Measurements from ENCODE around the gene CD300A.

Gene CD300A

DNA sequence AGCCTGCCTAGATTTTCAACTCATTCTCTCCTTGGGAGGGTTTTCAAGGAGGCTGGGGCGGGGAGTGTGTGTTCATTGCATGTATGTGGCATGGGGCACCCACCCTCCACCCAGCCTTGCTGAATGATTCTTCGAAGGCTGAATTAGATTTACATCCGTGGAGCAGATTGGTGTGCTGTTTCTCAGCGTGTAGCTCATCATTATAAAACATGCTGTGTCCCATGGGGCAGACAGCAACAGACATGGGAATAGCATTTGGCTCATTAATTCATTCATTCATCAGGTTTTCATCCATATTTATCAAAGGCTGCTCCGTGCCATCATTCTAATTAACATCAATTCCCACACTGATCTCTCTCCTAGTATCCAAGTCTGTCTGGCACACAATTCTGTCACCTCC, 10.6 kb upstream of the CD300A start:
- DNase-seq: no peak

DNA sequence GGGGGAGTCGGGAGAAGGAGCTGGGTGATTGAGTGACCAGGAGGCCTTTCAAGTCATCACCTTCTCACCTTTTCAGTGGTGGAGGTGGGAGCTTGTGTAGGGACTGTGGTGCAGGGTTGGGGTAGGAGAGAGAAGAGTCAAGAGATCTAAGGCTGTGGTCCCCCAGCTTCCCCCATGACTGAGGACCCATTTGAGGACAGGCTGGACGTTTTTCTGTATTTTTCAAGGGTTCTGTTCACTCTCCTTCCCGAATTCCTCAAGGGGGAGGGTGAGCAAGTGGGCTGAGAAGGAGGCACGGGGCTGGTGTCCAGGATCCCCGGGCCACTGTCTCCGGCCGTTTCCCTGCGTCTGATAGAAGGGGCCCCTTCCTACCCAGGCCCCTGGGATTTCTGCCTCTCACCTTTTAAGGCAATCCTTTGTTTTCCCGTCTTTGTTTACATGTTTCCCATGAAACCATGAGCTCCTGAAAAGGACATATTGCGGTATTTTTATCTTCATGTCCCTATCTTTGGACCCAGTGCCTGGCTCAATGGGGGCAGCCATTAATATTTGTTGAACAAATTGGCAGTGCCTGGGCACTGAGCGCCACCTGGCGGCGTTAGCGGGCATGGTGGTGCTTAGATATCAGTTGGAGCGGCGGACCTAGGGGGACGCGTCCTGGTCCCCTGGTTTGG, 9.2 kb upstream of the CD300A start:
- peak; percentile 67 for DNase-seq

DNA sequence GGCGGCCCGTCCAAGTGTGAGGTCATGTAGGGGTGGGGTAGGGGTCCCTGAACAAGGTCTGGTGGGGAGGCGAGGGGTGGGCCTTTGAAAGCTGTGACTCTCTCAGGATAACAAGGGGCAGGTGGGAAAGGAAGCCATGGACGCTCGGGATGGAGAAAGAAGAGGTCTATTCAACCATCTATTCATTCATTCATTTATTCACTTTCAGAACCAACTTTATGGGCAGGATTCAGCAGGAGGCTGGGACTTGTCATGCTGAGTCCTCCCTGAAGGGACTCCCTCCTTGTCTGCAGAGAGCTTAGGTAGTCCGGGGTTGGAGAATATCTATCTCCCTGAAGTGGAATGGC, 8.6 kb upstream of the CD300A start:
- DNase-seq: no peak

DNA sequence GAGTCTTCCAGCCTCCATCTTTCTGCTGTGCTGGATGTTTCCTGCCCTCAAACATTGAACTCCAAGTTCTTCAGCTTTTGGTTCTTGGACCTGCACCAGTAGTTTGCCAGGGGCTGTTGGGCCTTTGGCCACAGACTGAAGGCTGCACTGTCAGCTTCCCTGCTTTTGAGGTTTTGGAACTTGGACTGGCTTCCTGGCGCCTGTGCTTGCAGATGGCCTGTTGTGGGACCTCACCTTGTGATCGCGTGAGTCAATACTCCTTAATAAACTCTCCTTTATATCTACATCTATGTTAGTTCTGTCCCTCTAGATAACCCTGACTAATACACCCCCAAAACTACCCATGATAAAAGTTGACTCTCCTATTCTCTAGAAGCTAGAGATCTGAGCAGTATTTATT, 7.6 kb upstream of the CD300A start:
- no peak for DNase-seq

DNA sequence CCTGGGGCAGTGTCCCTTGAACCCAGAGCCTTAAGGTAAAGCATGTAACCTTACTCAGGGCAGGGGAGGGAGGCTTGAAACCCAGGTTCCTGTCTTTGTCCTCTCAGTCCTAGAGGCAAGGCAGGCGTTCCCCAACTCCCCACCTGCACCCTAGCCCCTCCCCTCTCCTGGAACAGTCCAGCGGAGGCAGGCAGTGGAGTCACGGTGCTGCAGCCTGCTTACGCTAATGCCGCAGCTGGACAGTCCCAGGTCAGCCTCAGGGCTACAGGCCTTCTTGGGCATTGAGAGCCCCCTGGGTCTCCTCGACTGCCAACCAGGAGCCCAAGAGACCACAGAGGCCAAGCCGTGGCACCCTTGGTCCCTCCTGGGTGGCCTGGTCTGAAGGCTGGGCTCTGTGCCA, 6.8 kb upstream of the CD300A start:
- no peak for DNase-seq

DNA sequence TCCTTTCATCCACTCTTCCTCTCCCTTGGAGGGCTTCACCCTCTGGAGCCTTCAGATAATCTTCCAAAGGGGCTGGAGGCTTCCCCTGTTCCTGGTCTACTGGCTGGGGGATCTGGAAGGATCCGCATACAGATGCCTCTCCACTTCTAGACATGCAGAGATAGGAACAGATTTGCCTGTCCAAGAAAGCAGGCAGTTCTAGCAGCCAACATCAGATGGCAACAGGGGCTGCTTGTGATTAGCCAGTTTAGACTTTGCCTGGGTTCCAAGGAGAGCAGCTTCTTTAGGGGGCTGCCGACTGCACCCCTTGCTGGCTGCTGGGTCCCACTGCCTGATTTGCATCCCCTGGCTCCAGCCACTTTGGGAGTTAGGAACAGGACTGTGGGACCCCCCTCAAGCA, 6.2 kb upstream of the CD300A start:
- DNase-seq: no peak

DNA sequence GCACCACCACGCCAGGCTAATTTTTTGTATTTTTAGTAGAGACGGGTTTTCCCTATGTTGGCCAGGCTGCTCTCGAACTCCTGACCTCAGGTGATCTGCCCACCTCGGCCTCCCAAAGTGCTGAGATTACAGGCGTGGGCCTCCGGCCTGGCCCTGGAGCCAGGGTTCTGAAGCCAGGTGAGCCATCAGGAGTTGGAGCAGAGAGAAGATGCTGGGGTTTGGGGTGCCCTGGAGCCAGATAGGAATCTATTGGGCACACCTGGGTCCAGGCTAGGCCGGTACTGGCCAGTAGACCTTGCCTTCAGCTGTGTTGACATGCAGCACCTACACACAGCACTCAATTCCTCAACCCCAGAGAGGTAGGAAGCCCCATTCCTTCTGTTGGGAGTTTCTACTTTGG, 5.4 kb upstream of the CD300A start:
- no peak for DNase-seq

DNA sequence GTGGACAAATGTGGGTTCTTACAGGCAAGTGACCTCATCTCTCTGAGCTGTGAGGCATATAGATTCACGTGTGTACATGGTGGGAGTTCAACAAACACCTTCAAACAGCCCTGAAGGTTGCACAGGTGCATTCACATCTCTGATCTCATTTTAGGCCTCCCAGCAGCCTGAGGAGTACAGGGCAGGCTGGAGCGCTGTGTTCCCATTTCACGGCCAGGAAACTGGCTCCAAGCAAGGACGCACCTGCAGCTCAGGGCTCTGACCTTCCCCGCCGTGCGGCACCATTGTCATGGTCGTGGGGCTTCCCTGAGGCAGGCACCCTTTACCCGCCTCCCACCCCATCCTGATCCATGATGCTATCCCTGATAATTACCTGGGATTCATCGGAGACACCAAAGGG, 4.8 kb upstream of the CD300A start:
- no peak for DNase-seq

DNA sequence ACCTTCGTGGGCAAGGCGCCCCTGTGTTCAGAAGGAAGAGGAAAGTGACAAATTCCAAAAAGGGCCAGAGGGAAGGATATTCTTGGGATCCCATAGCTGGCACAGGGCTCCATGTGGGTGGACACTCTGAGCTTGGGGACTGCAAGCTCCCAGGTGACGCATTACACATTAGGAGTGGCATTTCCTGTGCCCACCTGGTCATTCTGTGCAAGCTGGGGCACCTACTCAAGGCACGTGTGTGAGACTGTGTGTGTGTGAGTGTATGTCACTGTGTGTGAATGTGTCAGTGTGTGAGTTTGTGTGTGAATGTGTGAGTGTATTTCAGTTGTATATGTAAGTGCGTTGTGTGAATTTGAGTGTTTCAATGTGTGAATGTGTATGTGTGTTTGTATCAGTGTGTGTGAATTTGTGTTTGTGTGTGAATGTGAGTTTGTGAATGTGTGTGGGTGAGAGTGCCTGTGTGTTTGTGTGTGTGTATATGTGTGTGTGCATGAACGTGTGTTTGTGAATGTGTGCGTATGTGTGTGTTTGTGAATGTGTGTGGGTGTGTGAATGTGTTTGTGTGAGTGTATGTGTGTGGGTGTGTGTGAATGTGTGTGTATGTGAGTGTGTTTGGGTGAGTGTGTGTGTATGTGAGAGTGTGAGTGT, 1.6 kb upstream of the CD300A start:
- no peak for DNase-seq

DNA sequence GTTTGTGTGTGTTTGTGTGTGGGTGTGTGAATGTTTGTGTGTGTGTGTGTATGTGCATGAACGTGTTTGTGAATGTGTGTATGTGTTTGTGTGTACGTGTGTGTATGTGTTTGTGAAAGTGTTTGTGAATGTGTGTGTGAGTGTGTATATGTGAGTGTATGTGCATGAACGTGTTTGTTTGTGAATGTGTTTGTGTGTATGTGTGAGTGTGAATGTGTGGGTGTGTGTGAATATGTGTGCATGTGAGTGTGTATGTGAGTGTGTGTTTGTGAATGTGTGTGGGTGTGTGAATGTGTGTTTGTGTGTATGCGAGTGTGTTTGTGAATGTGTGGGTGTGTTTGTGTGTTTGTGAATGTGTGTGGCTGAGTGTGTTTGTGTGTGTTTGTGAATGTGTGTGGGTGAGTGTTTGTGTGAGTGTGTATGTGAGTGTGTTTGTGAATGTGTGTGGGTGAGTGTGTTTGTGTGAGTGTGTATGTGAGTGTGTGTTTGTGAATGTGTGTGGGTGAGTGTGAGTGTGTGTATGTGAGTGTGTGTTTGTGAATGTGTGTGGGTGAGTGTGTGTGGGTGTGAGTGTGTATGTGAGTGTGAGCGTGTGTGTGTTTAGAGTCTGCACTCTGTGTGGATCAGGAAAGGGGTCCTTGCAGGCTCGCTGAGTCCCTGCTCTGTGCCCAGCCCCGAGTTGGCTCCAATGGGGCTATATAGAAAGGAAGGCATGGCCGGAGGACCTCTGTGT, 890 bp upstream of the CD300A start:
- DNase-seq: no peak

DNA sequence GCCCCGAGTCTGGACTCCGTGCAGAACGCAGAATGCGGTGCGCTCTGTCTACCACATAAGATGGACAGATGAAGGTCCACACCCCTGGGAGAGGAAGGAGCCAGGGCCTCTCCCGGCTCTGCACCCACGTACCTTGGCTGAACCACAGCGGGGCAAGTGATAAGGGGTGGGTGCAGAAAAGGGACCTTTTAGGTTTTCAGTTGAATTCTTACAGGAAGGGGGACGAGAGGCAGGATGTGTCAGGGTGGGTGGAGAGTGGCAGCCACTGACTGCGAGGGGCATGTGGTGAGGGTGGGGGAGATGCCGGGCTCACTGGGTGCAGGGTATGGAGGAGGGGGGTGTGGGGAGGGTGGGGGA, 372 bp downstream of the CD300A start:
- DNase-seq: no peak

DNA sequence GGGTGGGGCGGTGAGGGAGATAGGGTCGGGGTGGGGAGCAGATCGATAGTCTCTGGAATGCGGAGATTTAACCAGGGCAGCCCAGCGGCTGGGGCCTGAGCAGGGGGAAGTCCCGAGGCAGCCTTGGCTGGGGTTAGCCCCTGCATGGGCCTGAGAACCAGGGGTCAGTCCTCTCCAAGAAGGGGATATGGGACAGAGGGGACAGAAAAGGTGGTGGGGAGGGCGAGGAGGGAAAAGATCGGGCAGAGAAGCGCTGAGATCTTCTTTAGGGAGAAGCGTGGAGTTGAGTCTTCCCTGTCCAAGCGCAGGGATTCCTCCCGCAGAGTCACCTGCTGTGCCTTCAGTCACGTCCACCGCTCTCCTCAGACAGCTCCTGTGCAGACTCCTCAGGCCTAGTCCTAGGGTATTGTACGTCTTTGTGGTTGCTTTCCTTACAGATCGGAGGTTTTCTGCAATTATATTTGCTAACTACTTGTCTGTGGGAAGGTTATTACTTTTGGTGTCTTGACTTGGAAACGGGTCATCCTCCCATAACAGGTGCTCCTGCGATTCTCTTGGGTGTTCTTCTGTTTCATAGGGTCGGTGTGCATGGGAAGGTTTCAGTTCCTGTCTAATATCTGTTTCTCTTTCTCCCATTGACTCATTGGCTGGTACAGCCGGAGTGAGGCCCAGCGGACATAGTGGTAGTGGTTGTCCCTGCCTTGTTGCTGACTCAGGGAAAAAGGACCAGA, 952 bp downstream of the CD300A start:
- no peak for DNase-seq

DNA sequence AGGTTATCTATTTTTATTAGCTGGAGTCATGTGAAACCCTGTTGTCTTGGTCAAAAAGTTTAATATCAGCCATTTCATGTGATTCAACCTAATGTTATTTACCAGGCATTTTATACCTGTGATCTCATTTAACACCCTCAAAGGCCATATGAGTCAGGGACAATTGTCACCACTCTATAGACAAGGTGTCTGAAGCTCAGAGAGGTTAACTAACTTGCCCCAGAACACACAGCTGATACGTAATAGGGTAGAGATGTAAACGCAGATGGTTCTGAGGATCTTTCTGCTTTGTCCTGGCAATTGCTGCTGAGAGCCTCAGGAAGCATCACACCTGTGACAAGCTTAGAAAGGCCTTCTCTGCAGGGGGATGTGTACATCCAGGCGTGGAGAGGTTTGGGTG, 4.9 kb downstream of the CD300A start:
- no peak for DNase-seq

DNA sequence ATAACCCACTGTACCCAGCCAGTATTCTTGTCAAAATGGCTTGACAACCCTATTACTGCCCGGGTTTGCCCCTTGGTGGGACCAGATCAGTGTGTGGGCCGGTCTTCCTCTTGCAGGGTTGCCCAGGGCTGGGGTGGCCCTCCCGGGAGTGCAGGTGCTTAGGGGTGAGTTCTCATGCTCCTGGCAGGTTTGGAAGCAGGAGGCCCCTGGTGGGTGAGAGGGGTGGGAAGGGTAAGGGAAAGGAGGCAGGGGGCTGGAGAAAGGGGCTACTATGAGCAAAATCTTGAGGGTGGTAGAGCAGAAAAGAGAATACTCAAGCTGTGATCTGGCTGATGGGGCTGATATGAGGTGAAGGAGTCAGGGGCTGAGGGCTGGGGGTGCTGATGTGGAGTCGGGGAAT, 6.5 kb downstream of the CD300A start:
- DNase-seq: no peak

DNA sequence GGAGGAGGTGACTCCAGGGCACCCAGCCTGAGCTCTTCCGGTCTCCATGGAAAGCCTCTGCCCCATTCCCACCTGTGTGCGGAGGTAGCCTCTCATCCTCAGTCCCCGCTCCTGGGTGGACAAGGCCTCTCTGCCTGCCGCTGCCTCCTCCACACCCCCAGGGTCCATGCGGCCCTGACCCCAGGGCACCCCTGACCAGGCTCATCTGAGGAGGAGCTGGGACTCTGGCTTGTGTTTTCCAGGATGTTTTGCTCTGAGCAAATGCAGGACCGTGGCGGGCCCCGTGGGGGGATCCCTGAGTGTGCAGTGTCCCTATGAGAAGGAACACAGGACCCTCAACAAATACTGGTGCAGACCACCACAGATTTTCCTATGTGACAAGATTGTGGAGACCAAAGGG, 6.9 kb downstream of the CD300A start:
- DNase-seq: no peak

DNA sequence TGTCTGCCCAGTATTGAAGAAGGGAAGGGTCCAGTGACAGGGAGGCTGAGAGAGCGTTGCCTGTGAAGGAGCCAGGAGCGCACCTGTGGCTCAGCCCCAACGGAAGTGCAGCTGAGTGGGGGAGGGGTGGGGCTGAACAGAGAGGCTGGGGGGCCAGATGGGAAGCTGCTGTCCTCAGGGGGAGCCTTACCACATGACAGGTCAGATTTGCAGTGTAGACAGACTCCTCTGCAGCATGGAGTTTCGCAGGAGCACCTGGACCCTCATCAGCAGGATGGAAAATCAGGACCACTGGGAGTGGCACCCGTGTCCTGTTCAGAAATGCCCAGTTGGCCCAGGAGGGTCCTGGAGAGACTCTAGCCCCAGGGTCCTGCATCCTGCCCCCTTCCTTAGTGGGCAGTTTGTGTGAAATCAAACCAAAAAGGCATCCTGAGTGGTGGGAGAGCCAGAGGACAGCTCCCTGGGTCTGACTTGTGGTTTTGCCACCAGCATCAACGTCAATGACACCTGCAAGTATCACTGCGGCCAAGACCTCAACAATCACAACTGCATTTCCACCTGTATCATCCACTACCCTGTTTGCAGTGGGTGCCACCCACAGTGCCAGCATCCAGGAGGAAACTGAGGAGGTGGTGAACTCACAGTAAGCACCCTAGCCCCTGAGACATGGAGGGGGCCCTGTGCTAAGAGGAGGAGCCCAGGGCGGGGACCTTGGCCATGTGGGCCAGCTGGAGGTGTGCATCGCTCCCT, 7.8 kb downstream of the CD300A start:
- DNase-seq: no peak

DNA sequence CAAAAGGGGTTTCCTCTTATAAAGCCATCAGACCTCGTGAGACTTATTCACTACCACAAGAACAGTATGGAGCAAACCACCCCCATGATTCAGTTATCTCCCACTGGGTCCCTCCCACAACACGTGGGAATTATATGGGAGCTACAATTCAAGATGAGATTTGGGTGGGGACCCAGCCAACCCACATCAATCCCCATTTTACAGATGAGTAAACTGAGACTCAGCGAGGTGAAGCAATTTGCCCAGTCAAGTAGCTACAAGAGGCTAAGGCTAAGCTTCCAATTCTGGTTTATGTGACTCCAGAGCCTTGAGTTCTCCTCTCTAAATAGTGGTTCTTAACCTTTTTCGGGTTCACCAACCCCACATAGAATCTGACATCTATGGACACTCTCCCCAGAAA, 8.8 kb downstream of the CD300A start:
- DNase-seq: no peak

DNA sequence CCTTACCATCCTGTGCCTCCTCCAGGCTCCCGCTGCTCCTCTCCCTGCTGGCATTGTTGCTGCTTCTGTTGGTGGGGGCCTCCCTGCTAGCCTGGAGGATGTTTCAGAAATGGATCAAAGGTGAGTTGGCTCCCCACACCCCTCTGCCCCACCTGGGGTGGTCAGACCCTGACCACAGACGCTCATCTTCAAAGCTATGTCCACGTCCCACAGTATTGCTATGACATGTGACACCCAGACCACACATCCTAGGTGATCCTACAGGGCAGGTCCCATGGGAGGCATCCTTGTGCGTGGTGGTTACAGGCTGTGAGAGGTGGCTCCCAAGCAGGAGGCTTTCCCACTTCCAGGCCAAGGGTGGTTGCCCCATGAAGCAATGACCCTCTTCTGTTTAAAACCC, 11.0 kb downstream of the CD300A start:
- DNase-seq: no peak

DNA sequence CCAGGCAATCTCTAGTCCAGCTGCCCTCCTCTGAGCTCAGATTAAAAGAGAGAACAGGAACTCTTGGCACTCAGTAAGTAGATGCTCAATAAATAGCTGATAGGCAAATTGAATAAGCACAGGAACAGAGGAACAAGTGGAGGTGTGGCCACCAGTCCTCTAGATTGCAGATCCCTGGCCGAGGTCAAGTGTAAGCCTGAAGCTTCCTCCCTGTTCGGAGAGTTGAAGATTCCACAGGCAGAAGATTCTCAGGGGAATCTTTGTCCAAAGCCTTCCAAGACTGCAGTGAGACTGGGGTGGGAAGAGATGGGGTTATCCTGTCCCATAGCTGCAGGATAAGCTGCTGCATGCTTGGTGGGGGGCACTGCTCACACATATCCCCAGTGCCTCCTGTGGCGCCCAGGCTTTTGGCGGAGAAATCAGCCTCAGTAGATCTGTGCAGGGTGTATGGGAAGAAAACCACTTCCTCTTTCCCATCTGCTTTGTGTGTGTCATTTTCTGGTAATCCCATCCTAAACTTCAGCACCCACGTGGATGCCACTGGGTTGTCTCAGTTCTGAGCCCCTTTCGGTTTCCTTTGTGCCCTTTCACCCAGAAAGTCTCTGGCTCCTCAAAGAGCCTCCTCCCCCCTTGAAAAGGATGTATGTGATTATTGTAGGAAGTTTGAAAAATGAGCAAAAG, 12.1 kb downstream of the CD300A start:
- no peak for DNase-seq

DNA sequence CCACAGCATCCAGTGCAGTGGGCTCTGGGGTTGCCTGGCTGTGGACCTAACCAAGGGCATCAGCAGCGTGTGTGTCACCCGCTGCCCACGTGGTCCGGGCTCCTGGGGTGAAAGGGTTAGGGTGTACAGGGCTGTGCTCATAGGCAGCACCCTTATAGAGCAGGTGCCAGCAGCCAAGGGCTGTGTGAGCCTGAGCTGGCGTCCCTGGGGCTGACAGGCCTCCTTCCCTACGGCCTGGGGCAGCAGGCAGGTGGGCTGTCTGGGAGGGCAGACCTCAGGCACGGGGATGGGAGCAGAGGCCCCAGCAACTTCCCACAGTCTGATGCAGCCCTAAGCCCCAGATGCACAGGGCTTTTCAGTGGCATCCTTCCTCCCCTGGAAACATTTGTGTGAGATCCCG, 13.9 kb downstream of the CD300A start:
- no peak for DNase-seq

DNA sequence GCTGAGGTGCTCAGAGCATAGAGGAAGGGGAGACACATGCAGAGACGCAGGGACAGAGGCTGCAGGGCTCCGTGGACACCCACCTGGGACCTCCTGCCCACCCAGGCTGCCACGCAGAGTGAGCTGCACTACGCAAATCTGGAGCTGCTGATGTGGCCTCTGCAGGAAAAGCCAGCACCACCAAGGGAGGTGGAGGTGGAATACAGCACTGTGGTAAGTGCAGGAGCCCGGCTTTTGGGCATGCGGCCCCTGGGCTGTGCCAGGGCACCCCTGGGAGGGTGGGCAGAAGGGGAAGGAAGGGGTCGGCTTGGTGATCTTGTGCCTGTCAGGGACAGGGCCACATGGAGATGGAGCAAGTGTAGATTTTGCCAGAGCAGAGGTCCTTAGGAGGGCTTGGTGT, 15.2 kb downstream of the CD300A start:
- DNase-seq: no peak

DNA sequence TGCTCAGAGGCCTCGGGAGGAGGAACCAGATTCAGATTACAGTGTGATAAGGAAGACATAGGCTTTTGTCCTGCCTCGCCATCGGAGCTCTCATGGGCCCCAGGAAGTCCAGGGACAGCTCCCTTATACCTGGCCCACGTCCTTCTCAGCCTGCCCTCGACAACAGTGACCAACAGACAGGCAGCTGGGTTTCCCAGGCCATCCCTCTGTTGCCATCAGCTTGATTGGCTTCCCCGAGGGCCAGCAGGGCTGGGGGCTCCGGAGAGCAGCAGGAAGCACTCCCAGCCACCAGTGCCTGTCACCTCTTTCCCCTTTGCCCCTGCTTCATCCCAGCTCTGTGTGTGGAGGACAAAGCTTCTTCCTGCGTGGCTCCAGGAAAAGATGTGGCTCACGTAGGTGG, 17.6 kb downstream of the CD300A start:
- DNase-seq: no peak
